SK-N-MC (cell line): ENCODE measurements around the gene CGNL1.
A peak's percentile ranks its signal among the peaks of the same experiment; 100 is the strongest.

Experiments
- DNase-seq: peaks from one replicate; pipeline ENCODE4 v3.0.0-alpha.2; 2011; ENCODE audit warnings: low read depth, low spot score
- H3K27ac ChIP-seq: fragments of 200-600 bp; sonication (generic); 2 replicates; pipeline ENCODE4 v1.5.1; 2016; ENCODE audit warnings: mixed run types
- H3K36me3 ChIP-seq: fragments of 200-600 bp; sonication (generic); 2 replicates; pipeline ENCODE4 v1.6.1; 2017; ENCODE audit warnings: antibody characterized with exemption, low read length, mixed read lengths; ENCODE audit not compliant: insufficient read depth
- H3K4me3 ChIP-seq: fragments of 200-600 bp; sonication (generic); 2 replicates; pipeline ENCODE4 v1.5.1; 2016
- H3K9ac ChIP-seq: fragments of 200-600 bp; sonication (generic); 2 replicates; pipeline ENCODE4 v1.8.0; 2017; ENCODE audit warnings: mixed run types, mixed read lengths; ENCODE audit not compliant: insufficient read length
- H3K9me3 ChIP-seq: fragments of 200-600 bp; sonication (generic); 2 replicates; pipeline ENCODE4 v1.6.1; 2017; ENCODE audit warnings: low read depth, mild to moderate bottlenecking, antibody characterized with exemption, low read length, moderate library complexity, mixed read lengths
- EZH2 ChIP-seq: fragments of 200-600 bp; sonication (generic); IDR thresholded peaks from one replicate; pipeline ENCODE4 v1.6.1; 2017; ENCODE audit warnings: antibody characterized with exemption
- FOXP2 ChIP-seq: optimal IDR thresholded peaks from 2 replicates; pipeline ENCODE3; 2011; ENCODE audit warnings: mild to moderate bottlenecking, moderate library complexity; ENCODE audit not compliant: insufficient read depth; ENCODE audit errors: extremely low read length, control extremely low read depth
- POLR2AphosphoS5 ChIP-seq: IDR thresholded peaks from 2 replicates; pipeline ENCODE4 v1.6.1; 2012; ENCODE audit warnings: mild to moderate bottlenecking, low read depth, low read length, borderline replicate concordance

The CGNL1 gene

GRCh38 chr15:57445872-57446271 lies 69.6 kb downstream of the CGNL1 start:
- DNase-seq, result peak; percentile 26
- H3K27ac ChIP-seq, result peak overlapping the region; percentile 57
- no peak overlapping the region for H3K9ac ChIP-seq
- H3K36me3 ChIP-seq, result no peaks in the 10 kb centered on the region
- no peak for TF ChIP-seq FOXP2
- TF ChIP-seq EZH2, result no peak
- no peak for TF ChIP-seq POLR2AphosphoS5
- H3K4me3 ChIP-seq, result no peak overlapping the region
- H3K9me3 ChIP-seq, result no peaks in the 10 kb centered on the region

DNA sequence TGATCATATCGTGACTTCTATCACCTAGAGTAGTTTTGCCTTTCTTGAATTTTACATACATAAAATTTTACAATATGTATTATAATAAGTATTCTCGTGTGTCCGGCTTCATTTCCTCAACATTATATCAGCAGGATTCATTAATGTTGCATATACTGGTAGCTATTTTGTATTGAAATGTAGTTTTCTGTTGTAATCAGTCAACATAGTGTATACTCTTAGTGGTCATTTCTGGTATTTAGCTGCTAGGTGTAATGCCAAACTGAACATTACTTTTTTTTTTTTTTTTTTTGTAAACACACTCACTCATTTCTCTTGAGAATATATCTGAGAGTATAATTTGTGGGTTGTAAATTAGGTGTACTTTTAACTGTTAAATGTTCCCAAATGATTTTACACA lies 70.1 kb downstream of the CGNL1 start:
- DNase-seq, result no peak
- H3K36me3 ChIP-seq, result no peaks in the 10 kb centered on the region
- peak overlapping the region; percentile 57; the same call in 1 of the 2 replicates for H3K27ac ChIP-seq
- H3K4me3 ChIP-seq, result no peak overlapping the region
- no peaks in the 10 kb centered on the region for H3K9me3 ChIP-seq
- TF ChIP-seq FOXP2 (no peak), EZH2 (no peak), POLR2AphosphoS5 (no peak)
- no peak overlapping the region for H3K9ac ChIP-seq

- Histone ChIP-seq H3K27ac (no peak overlapping the region), H3K9me3 (no peaks in the 10 kb centered on the region), H3K4me3 (no peak overlapping the region), H3K9ac (no peak overlapping the region), H3K36me3 (no peaks in the 10 kb centered on the region)
- no peak for TF ChIP-seq EZH2
- TF ChIP-seq FOXP2, result no peak
- TF ChIP-seq POLR2AphosphoS5, result no peak
- DNase-seq, result no peak
These were observed 75.2 kb downstream of the CGNL1 start for GRCh38 chr15:57451555-57451954.

DNA sequence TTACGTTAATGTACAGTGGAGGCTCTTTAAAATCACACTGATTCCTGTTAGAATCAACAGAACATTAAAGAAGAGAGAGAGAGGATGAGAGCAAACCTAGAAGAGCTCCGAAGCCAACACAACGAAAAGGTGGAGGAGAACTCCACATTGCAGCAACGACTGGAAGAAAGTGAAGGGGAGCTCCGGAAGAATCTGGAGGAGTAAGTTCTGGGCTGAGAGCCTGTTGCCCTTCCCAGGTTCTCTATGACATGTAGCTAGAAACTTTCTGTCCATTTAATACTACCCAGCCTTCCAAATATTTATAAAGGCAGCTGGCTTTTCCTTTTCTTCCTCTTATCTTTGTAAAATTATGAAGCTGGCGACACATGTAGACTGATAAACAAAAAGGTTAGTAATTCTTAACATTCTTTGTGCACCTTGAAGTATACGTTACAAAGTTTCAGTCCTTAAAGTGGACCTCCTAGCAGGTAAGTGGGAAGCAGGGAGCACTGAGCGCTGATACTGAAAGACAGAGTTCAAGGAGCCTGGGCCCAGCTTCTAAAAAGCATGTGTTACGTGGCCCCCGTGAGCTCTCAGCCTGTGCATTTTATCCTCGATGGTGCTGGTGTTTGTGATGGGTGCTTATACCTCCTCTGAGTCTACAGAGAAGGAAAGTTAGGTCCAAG lies 75.9 kb downstream of the CGNL1 start:
- TF ChIP-seq FOXP2, result no peak
- no peak for TF ChIP-seq POLR2AphosphoS5
- TF ChIP-seq EZH2, result no peak
- Histone ChIP-seq H3K9ac (no peak overlapping the region), H3K27ac (no peak overlapping the region), H3K36me3 (no peaks in the 10 kb centered on the region), H3K4me3 (no peak overlapping the region), H3K9me3 (no peaks in the 10 kb centered on the region)
- no peak for DNase-seq

GRCh38 chr15:57455929-57456328 lies 79.6 kb downstream of the CGNL1 start:
- no peak for DNase-seq
- H3K9me3 ChIP-seq, result no peaks in the 10 kb centered on the region
- H3K9ac ChIP-seq, result no peak overlapping the region
- H3K27ac ChIP-seq, result no peak overlapping the region
- no peaks in the 10 kb centered on the region for H3K36me3 ChIP-seq
- no peak for TF ChIP-seq POLR2AphosphoS5
- no peak for TF ChIP-seq EZH2
- no peak for TF ChIP-seq FOXP2
- no peak overlapping the region for H3K4me3 ChIP-seq

DNA sequence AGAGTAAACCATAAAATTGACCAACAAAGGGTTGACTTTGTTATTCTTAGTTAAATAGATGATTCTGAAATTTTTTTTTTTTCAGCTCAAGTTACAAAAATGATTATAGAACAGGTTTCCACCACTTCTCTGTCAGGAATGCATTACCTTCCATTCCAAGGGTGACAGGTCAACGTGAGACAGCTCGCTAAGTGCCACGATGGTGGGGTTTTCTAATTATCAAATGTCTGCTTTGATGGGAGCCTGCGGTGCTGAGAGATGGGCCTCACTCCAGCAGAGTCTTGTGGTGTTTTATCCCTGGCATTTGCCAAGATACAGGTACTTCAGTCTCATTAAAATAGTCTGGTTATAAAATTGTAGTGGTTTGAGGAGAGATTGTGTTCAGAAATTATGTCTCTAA lies 80.3 kb downstream of the CGNL1 start:
- no peak for TF ChIP-seq FOXP2
- TF ChIP-seq EZH2, result no peak
- no peak for TF ChIP-seq POLR2AphosphoS5
- no peak overlapping the region for H3K4me3 ChIP-seq
- no peak overlapping the region for H3K27ac ChIP-seq
- DNase-seq, result no peak
- H3K9me3 ChIP-seq, result no peaks in the 10 kb centered on the region
- no peak overlapping the region for H3K9ac ChIP-seq
- no peaks in the 10 kb centered on the region for H3K36me3 ChIP-seq

DNA sequence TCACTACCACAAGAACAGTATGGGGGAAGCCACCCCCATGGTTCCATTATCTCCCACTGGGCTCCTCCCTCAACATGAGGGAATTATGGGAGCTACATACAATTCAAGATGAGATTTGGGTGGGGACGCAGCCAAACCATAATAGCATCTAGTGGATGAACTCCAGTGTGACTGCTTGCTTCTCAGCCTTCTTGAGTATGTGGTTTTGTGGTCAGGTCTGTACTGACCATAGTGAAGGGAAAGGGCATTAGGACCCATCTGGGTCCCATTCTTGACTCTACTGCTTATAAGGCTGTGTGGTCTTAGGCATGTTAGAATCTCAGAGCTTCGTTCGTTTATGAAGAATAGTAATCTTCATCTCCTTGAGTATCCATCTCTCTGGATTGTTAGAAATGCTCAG lies 81.4 kb downstream of the CGNL1 start:
- no peak for DNase-seq
- no peaks in the 10 kb centered on the region for H3K9me3 ChIP-seq
- no peak overlapping the region for H3K4me3 ChIP-seq
- H3K9ac ChIP-seq, result no peak overlapping the region
- no peak overlapping the region for H3K27ac ChIP-seq
- TF ChIP-seq FOXP2, result no peak
- no peak for TF ChIP-seq EZH2
- no peak for TF ChIP-seq POLR2AphosphoS5
- H3K36me3 ChIP-seq, result no peaks in the 10 kb centered on the region

DNA sequence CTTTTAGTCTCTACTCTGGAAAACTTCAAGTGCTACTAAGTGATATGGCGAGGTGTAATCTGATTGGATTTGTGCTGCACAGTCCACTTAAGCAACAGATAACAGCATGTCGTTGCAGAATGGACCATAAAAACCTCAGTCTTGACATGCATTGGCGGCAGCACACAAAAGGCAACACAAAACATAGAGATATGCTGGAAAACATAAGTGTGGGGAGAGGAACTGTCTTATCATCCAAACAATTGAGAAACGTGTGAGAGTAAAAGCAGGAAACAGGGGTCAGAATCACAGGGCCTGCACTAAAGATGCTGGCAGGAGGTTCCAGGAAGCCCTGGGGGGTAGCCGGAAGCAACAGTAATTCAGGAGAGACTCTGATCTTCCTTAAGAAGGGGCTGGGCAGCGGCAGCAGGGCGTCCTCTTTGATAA lies 82.1 kb downstream of the CGNL1 start:
- no peaks in the 10 kb centered on the region for H3K36me3 ChIP-seq
- TF ChIP-seq POLR2AphosphoS5, result no peak
- no peak for TF ChIP-seq EZH2
- TF ChIP-seq FOXP2, result no peak

More for the DNA sequence above, 82.1 kb downstream of the CGNL1 start:
- no peak for DNase-seq
- no peak overlapping the region for H3K27ac ChIP-seq
- no peak overlapping the region for H3K4me3 ChIP-seq
- H3K9me3 ChIP-seq, result no peaks in the 10 kb centered on the region
- no peak overlapping the region for H3K9ac ChIP-seq
